H1 (cell line): ENCODE results near the gene PDE1C.

Experiments
- CHD2 ChIP-seq: IDR thresholded peaks from 2 replicates; pipeline ENCODE4 v1.6.1; 2012; ENCODE audit warnings: low read length, improper control_type of control experiment
- RAD21 ChIP-seq, 2 experiments: IDR thresholded peaks in 1 of 2; conservative IDR thresholded peaks in 1 of 2; 2 replicates each; pipeline ENCODE4 v1.6.1; 2011; ENCODE audit warnings: low read depth in 2 of 2, low read length in 2 of 2, improper control_type of control experiment in 1 of 2, inconsistent platforms in 1 of 2, mild to moderate bottlenecking in 1 of 2, moderate library complexity in 1 of 2
- TAF1 ChIP-seq: IDR thresholded peaks from 2 replicates; pipeline ENCODE4 v1.6.1; 2011; ENCODE audit warnings: mild to moderate bottlenecking, low read depth, low read length
- ZNF274 ChIP-seq: IDR thresholded peaks from 2 replicates; pipeline ENCODE4 v1.7.0; 2012; ENCODE audit warnings: low read length, borderline replicate concordance; ENCODE audit errors: extremely low read depth
- TF ChIP-seq, protein P1 (sequence below), 3 experiments: IDR thresholded peaks; 1 replicate in 2 of 3; 2 replicates in 1 of 3; pipeline versions ENCODE4 v1.5.1 to v1.6.1; 2011; ENCODE audit warnings: low read length in 3 of 3, mild to moderate bottlenecking in 3 of 3, inconsistent platforms in 2 of 3, low read depth in 1 of 3, moderate library complexity in 1 of 3; ENCODE audit not compliant: insufficient read depth in 1 of 3; ENCODE audit errors: control extremely low read depth in 1 of 3

DNA sequence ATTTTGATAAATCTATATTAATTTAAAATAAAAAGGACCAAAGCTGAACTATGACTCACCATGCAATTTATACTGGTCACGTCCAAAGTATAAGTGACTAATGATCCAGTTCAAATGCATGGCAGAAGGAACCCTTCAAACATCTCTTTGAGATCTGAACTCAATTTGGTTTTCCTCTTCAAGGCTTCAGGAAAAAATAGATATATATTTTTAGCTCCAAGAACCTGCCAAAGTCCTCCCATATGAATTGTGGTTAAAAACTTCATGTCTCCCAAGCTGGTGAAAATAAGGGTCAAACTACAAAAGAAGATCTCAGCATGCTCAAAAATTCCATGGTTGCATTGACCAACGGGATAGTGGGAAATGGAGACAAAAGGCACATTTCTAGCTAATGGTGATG lies 34.6 kb upstream of the PDE1C start:
- TF ChIP-seq TAF1: no peak
- TF ChIP-seq ZNF274: no peak
- TF ChIP-seq CHD2: no peak
- TF ChIP-seq, protein P1, sequence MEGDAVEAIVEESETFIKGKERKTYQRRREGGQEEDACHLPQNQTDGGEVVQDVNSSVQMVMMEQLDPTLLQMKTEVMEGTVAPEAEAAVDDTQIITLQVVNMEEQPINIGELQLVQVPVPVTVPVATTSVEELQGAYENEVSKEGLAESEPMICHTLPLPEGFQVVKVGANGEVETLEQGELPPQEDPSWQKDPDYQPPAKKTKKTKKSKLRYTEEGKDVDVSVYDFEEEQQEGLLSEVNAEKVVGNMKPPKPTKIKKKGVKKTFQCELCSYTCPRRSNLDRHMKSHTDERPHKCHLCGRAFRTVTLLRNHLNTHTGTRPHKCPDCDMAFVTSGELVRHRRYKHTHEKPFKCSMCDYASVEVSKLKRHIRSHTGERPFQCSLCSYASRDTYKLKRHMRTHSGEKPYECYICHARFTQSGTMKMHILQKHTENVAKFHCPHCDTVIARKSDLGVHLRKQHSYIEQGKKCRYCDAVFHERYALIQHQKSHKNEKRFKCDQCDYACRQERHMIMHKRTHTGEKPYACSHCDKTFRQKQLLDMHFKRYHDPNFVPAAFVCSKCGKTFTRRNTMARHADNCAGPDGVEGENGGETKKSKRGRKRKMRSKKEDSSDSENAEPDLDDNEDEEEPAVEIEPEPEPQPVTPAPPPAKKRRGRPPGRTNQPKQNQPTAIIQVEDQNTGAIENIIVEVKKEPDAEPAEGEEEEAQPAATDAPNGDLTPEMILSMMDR (IDR thresholded peaks at IDR 0.05; ENCODE audit: control extremely low read depth in 1 of 3, insufficient read depth in 1 of 3, low read depth in 1 of 3, low read length in 3 of 3): no peak
- TF ChIP-seq RAD21 (IDR thresholded peaks at IDR 0.05 in 1 of 2, conservative IDR thresholded peaks at IDR 0.05 in 1 of 2; ENCODE audit: low read depth in 2 of 2, low read length in 2 of 2): no peak
